Activated naive CD4-positive, alpha-beta T cell treated with anti-CD3 and anti-CD28 coated beads, Interleukin-2, amount 50 U/mL, for 72 hours (primary cell): ENCODE results near the gene DGKB. TPM values are rescaled to one million over a fixed set of nuclear protein-coding genes. Genes with fewer than 3 reads are reported as not detected.
"Not testable (repeated sequence)": the region's sequence is repeated elsewhere in the genome, so short reads cannot be mapped to it uniquely, and the experiment has no call there.

Source experiments
- ATAC-seq, 2 donors: fragments of 150-1000 bp; cut with Tn5 transposase; 2 replicates each; pipeline ENCODE4 v1.10.0; 2021; ENCODE audit warnings: mild to moderate bottlenecking in 2 of 2, moderate library complexity in 2 of 2
- DNase-seq, 2 donors: peaks; one replicate each; pipeline ENCODE4 v3.0.0; 2021 to 2022; ENCODE audit warnings: low spot score in 2 of 2
- H3K27ac Mint-ChIP-seq, 2 donors: one replicate each; pipeline ENCODE4 v1.8.0; 2022; ENCODE audit warnings: mild to moderate bottlenecking in 2 of 2, mixed read lengths in 2 of 2
- H3K36me3 Mint-ChIP-seq, 2 donors: one replicate each; pipeline ENCODE4 v1.8.0; 2022; ENCODE audit warnings: mixed read lengths in 2 of 2
- H3K9me3 Mint-ChIP-seq, 2 donors: one replicate each; pipeline ENCODE4 v1.8.0; 2022; ENCODE audit warnings: mixed read lengths in 2 of 2
- total RNA-seq, 2 donors: library from RNA; stranded (reverse); gene quantifications; one replicate each; pipeline ENCODE4 v1.2.3, GENCODE V29; 2022

DGKB gene
- total RNA-seq, 2 donors from 2014 or later = not detected

- H3K36me3 Mint-ChIP-seq = no peaks in the 10 kb centered on the region
- no peak for ATAC-seq
- peaks cover 11 to 19% of the 10 kb centered on the region in 2 donors for H3K9me3 Mint-ChIP-seq
Observed at GRCh38 chr7:14542624-14543023, 359.9 kb downstream of the DGKB start.

GRCh38 chr7:14521183-14521582 is 381.4 kb downstream of the DGKB start:
- no peak for DNase-seq
- no peak for ATAC-seq
- H3K9me3 Mint-ChIP-seq = peaks cover 18 to 20% of the 10 kb centered on the region in 2 donors
- no peaks in the 10 kb centered on the region for H3K36me3 Mint-ChIP-seq
- H3K27ac Mint-ChIP-seq = no peak overlapping the region

More at GRCh38 chr7:14542624-14543023, 359.9 kb downstream of the DGKB start:
- H3K27ac Mint-ChIP-seq = no peak overlapping the region
- DNase-seq = no peak

DNA sequence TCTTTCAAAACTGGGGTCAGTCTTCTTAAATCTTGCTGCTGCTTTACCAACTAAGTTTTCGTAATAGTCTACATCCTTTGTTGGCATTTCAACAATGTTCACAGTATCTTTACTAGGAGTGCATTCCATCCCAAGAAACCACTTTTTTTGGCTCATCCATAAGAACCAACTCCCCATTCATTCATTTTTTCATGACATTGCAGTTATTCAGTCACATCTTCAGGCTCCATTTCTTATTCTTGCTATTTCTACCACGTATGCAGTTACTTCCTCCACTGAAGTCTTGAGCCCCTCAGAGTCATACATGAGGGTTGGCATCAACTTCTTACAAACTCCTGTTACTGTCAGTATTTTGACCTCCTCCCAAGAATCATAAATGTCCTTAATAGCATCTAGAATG is 392.3 kb downstream of the DGKB start:
- DNase-seq (no peak), ATAC-seq (no peak)
- no peaks in the 10 kb centered on the region for H3K36me3 Mint-ChIP-seq
- H3K9me3 Mint-ChIP-seq = peaks cover 9 to 20% of the 10 kb centered on the region in 2 donors
- H3K27ac Mint-ChIP-seq = no peak overlapping the region

DNA sequence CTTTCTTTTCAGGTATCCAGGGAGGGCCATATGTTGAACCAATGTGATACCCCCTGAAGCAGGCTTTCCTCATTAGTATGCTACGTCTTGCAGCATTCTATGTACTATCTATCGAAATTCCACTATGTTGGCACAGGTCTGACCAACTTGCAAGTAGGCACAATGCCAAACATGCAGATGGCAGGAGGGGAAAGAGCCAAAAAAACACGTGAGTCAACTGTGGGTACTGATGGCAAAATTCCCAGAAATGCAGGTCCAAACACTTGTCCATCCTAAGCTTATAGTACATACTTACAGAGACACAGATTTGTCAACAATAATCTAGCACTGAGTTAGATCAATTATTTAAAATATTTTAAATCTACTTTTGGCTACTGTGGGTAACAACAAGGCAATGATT is 394.9 kb downstream of the DGKB start:
- no peak overlapping the region for H3K27ac Mint-ChIP-seq
- no peak for DNase-seq
- no peaks in the 10 kb centered on the region for H3K36me3 Mint-ChIP-seq
- ATAC-seq = no peak
- peaks cover 9 to 17% of the 10 kb centered on the region in 2 donors for H3K9me3 Mint-ChIP-seq

DNA sequence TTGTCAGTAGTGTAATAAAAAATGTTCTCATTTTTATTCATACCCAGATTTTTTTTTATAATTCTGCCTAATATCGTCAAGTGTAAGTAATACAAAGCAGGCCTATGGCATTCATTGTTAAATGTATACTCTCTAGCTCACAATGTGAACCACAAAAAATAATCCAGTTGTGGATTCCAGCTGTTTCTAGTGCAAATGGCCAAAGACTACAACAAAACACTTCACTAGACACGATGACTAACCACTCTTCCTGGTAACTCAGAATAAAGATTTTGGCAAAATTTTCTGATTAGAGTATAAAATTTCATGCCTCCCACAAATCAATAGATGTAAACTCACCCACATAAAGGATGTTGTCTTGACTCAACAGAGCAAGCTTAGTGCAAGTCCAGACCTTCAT is 396.6 kb downstream of the DGKB start:
- no peaks in the 10 kb centered on the region for H3K36me3 Mint-ChIP-seq
- no peak for ATAC-seq
- peaks cover 17 to 18% of the 10 kb centered on the region in 2 donors for H3K9me3 Mint-ChIP-seq
- H3K27ac Mint-ChIP-seq = no peak overlapping the region
- no peak for DNase-seq

GRCh38 chr7:14504134-14504533 is 398.4 kb downstream of the DGKB start:
- no peak overlapping the region for H3K27ac Mint-ChIP-seq
- H3K36me3 Mint-ChIP-seq = no peaks in the 10 kb centered on the region
- DNase-seq (no peak), ATAC-seq (no peak)
- H3K9me3 Mint-ChIP-seq = peaks cover 11 to 12% of the 10 kb centered on the region in 2 donors

GRCh38 chr7:14503623-14504022 is 398.9 kb downstream of the DGKB start:
- Mint-ChIP-seq H3K36me3 (no peaks in the 10 kb centered on the region), H3K9me3 (peaks cover 11 to 12% of the 10 kb centered on the region in 2 donors)
- ATAC-seq = no peak

GRCh38 chr7:14501436-14501835 is 401.1 kb downstream of the DGKB start:
- no peak for DNase-seq
- ATAC-seq = no peak
- H3K36me3 Mint-ChIP-seq = no peaks in the 10 kb centered on the region
- peaks cover 8 to 9% of the 10 kb centered on the region in 2 donors for H3K9me3 Mint-ChIP-seq
- no peak overlapping the region for H3K27ac Mint-ChIP-seq

More at GRCh38 chr7:14503623-14504022, 398.9 kb downstream of the DGKB start:
- H3K27ac Mint-ChIP-seq = no peak overlapping the region
- DNase-seq = no peak

GRCh38 chr7:14497390-14497789 is 405.2 kb downstream of the DGKB start:
- ATAC-seq = no peak
- Mint-ChIP-seq H3K9me3 (peaks cover 5 to 8% of the 10 kb centered on the region in 2 donors), H3K27ac (no peak overlapping the region), H3K36me3 (no peaks in the 10 kb centered on the region)
- no peak for DNase-seq

DNA sequence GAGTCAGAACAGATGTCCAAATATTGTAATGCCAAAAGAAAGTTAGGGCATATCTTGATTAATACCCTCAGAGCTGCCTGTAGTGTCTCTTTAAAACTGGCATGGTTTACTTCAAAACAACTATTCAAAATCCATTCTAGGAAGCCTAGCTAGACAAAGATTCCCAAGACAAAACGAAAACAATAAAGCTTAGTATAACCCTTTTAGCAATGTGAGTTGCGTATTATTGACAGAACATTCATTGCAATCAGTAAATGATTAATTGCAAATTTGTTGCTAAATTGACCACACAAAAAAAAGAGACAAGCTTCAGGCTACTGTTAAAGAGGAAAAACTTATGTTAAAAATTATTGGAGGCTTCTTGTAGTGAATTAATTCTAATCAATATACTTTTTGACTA is 406.9 kb downstream of the DGKB start:
- no peak for ATAC-seq
- Mint-ChIP-seq H3K27ac (no peak overlapping the region), H3K9me3 (peaks cover 0 to 3% of the 10 kb centered on the region in 2 donors), H3K36me3 (no peaks in the 10 kb centered on the region)
- DNase-seq = no peak

DNA sequence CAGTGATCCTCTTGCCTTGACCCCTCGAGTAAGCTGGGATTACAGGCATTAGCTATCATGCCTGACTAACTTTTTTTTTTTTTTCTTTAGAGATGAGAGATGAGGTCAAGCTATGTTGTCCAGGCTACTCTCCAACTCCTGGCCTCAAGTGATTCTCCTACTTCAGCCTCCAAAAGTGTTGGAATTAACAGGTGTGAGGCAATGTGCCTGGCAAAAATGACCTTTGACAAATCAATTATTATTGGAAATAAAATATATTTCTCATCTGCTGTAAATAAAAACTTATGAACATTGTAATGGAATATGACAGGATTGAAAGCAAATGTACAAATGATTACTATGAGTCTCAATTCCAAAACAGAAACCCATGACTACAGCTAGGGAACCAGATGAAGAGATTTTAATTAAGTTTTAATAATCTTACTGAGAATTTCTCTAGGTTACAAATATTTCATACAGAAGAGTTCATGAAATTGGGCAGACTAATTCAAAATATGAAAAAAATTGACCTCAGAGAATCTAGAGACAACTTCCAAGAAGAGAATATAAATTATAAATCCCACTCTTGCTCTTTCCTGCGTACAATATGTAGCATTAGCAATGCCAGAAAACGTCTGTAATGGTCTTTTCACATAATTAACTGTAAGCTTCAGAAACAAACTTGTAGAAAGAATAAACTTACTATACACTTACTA is 414.7 kb downstream of the DGKB start:
- H3K36me3 Mint-ChIP-seq = no peaks in the 10 kb centered on the region
- no peak for DNase-seq
- ATAC-seq = no peak
- H3K9me3 Mint-ChIP-seq = peaks cover 0 to 3% of the 10 kb centered on the region in 2 donors
- H3K27ac Mint-ChIP-seq = no peak overlapping the region

- ATAC-seq (no peak), DNase-seq (no peak)
- no peak overlapping the region for H3K27ac Mint-ChIP-seq
- H3K9me3 Mint-ChIP-seq = no peaks in the 10 kb centered on the region
- no peaks in the 10 kb centered on the region for H3K36me3 Mint-ChIP-seq
Observed at GRCh38 chr7:14483663-14484062, 418.9 kb downstream of the DGKB start.

DNA sequence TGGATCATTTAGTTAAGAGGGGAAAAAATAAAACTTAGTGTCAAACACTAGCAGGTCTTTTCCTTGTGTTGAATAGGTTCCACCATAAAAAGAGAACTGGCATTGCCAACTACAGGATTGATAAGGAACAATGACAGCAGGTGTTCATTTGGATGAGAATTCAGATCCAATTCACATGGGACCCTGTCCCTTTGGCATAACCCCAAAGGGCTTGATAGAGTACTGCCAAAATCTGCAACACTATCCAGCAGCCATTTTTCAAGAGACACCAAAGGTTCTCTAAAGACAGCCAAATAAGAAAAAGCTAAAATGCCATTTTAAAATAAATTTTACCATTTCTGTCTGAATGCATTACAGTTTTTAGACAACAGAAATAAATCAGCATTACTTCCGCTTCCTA is 422.3 kb downstream of the DGKB start:
- Mint-ChIP-seq H3K36me3 (no peaks in the 10 kb centered on the region), H3K9me3 (no peaks in the 10 kb centered on the region), H3K27ac (no peak overlapping the region)
- DNase-seq (no peak), ATAC-seq (no peak)

DNA sequence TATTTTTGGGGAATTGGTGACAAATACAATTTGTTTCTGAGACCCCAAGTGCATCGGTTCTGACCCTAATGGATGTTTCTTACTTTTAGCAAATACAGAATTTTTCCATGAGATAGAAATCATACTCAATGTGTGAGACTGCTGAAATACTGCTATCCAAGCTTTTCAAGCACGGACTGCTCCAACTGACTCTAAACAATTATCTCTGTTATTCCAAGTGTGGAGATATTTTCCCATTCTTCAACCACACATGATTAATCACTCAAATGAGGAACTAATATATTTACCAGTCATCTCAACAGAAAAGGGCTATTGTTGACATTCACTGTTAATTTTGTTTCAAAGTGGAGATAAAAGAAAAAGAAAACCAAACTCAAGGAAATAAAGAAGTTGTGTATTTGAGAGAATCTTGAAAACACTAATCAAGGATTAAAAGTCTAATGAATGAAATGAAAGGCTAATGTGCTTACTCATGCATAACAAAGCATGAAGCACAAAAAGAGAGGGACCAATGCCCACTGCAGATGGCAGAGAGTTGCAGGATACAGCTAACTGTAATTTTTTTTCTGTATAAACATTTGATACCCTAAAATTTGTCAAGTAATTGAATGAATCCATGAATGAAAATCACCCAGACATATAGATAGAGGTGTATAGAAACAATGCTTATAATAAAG is 423.6 kb downstream of the DGKB start:
- Mint-ChIP-seq H3K9me3 (peaks cover 4% of the 10 kb centered on the region in 2 donors), H3K27ac (no peak overlapping the region), H3K36me3 (no peaks in the 10 kb centered on the region)
- ATAC-seq (no peak), DNase-seq (no peak)

- H3K27ac Mint-ChIP-seq, H3K36me3 Mint-ChIP-seq, ATAC-seq, H3K9me3 Mint-ChIP-seq, DNase-seq: not testable (repeated sequence)
Observed at GRCh38 chr7:14461716-14462115, 440.8 kb downstream of the DGKB start.

DNA sequence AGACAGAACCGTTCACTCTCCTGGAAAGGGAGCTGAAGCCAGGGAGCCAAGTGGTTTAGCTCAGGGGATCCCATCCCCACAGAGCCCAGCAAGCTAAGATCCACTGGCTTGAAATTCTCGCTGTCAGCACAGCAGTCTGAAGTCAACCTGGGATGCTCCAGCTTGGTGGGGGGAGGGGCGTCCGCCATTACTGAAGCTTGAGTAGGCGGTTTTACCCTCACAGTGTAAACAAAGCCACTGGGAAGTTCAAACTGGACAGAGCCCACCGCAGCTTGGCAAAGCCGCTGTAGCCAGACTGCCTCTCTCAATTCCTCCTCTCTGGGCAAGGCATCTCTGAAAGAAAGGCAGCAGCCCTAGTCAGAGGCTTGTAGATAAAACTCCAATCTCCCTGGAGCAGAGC is 443.7 kb downstream of the DGKB start:
- not testable (repeated sequence) for H3K27ac Mint-ChIP-seq, H3K36me3 Mint-ChIP-seq, H3K9me3 Mint-ChIP-seq, DNase-seq, ATAC-seq

DNA sequence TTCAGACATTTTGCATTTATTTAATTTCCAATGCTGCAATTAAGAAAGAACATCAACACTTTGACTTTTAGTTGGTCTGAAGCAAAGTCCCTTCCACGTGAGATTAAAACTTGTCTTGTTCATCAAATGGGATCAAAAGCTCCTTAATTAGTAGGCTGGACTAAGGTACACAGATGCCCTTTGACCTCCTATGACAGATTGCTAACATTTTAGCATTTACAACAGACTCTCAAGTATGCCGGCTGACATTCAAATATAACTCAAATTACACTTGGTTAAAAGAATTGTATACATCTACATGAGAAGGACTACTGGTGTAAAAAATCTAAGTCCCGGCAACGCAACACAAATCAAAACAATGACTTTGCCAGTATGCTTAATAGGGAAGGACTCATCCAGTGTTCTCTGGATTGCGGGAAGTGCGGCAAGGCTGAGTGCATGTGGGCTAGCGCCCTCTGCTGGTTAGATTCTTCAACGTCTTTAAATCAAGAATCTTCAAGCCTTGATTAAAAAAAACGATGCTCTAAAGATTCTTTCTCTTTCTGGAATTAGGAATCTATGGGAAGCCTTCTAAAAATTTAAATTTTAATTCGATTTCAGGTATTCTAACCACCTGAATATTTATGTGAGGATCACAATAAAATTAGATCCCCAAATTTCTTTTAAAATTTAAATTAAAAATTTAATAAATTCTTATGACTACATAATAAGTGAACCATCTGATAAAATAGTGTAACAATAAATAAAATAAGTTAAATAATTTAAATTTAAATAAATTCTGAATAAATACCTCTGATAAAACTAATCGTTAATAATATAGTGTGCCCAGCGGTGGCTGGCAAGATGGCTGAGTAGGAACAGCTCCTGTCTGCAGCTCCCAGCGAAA is 444.7 kb downstream of the DGKB start:
- H3K36me3 Mint-ChIP-seq = no peaks in the 10 kb centered on the region
- peaks cover 0 to 6% of the 10 kb centered on the region in 2 donors for H3K9me3 Mint-ChIP-seq
- no peak overlapping the region for H3K27ac Mint-ChIP-seq
- DNase-seq (peak in 1 of 2 donors; percentile 34), ATAC-seq (peak in 1 of 2 donors; percentile 49)
